GM23338 (cell line): ENCODE measurements around the gene REG4.

Source experiments
- CREB1 ChIP-seq: fragments of 250-450 bp; sonication (Bioruptor Pico); IDR thresholded peaks from 2 replicates; pipeline ENCODE4 v1.5.0; 2020; ENCODE audit warnings: low read depth, mild to moderate bottlenecking, moderate library complexity
- CTCF ChIP-seq, 2 experiments: fragments of 200-600 bp in 1 of 2; sonication (generic) in 1 of 2; conservative IDR thresholded peaks; 2 replicates each; pipeline versions ENCODE4 v1.5.1 to v1.6.1; 2016 to 2017; ENCODE audit warnings: antibody characterized with exemption in 2 of 2, low read depth in 2 of 2, mild to moderate bottlenecking in 2 of 2, moderate library complexity in 1 of 2
- EZH2 ChIP-seq: fragments of 200-600 bp; sonication (generic); IDR thresholded peaks from one replicate; pipeline ENCODE4 v1.8.0; 2017; ENCODE audit warnings: antibody characterized with exemption, mild to moderate bottlenecking, low read depth; ENCODE audit not compliant: unreplicated experiment
- EZH2phosphoT487 ChIP-seq: fragments of 200-600 bp; sonication (generic); IDR thresholded peaks from one replicate; pipeline ENCODE4 v1.8.1; 2018; ENCODE audit warnings: antibody characterized with exemption; ENCODE audit not compliant: unreplicated experiment
- JUNB ChIP-seq: IDR thresholded peaks from one replicate; pipeline ENCODE4 v1.6.1; 2016; ENCODE audit warnings: antibody characterized with exemption; ENCODE audit not compliant: unreplicated experiment
- POLR2AphosphoS5 ChIP-seq: IDR thresholded peaks from 2 replicates; pipeline ENCODE4 v1.6.1; 2016; ENCODE audit warnings: antibody characterized with exemption, low read depth
- STAT1 ChIP-seq: IDR thresholded peaks from one replicate; pipeline ENCODE4 v1.6.1; 2016; ENCODE audit warnings: antibody characterized with exemption; ENCODE audit not compliant: unreplicated experiment
- ZNF114 ChIP-seq: fragments of 250-450 bp; sonication (Bioruptor Pico); IDR thresholded peaks from 2 replicates; pipeline ENCODE4 v1.5.0; 2020; ENCODE audit warnings: mild to moderate bottlenecking, moderate library complexity
- ZNF331 ChIP-seq: fragments of 250-450 bp; sonication (Bioruptor Pico); IDR thresholded peaks from 2 replicates; pipeline ENCODE4 v1.5.0; 2020; ENCODE audit warnings: low read depth, mild to moderate bottlenecking, moderate library complexity
- ZNF462 ChIP-seq: fragments of 250-450 bp; sonication (Bioruptor Pico); IDR thresholded peaks from 2 replicates; pipeline ENCODE4 v1.5.0; 2020; ENCODE audit warnings: mild to moderate bottlenecking, moderate library complexity
- TF ChIP-seq, protein P1 (sequence below): IDR thresholded peaks from one replicate; pipeline ENCODE4 v1.6.1; 2018; ENCODE audit warnings: antibody characterized with exemption; ENCODE audit not compliant: unreplicated experiment
- TF ChIP-seq, protein P2 (sequence below): IDR thresholded peaks from 2 replicates; pipeline ENCODE4 v1.6.1; 2016; ENCODE audit warnings: antibody characterized with exemption

- TF ChIP-seq, protein P1, sequence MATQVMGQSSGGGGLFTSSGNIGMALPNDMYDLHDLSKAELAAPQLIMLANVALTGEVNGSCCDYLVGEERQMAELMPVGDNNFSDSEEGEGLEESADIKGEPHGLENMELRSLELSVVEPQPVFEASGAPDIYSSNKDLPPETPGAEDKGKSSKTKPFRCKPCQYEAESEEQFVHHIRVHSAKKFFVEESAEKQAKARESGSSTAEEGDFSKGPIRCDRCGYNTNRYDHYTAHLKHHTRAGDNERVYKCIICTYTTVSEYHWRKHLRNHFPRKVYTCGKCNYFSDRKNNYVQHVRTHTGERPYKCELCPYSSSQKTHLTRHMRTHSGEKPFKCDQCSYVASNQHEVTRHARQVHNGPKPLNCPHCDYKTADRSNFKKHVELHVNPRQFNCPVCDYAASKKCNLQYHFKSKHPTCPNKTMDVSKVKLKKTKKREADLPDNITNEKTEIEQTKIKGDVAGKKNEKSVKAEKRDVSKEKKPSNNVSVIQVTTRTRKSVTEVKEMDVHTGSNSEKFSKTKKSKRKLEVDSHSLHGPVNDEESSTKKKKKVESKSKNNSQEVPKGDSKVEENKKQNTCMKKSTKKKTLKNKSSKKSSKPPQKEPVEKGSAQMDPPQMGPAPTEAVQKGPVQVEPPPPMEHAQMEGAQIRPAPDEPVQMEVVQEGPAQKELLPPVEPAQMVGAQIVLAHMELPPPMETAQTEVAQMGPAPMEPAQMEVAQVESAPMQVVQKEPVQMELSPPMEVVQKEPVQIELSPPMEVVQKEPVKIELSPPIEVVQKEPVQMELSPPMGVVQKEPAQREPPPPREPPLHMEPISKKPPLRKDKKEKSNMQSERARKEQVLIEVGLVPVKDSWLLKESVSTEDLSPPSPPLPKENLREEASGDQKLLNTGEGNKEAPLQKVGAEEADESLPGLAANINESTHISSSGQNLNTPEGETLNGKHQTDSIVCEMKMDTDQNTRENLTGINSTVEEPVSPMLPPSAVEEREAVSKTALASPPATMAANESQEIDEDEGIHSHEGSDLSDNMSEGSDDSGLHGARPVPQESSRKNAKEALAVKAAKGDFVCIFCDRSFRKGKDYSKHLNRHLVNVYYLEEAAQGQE: no peak
- TF ChIP-seq CTCF (conservative IDR thresholded peaks at IDR 0.05; ENCODE audit: low read depth in 2 of 2) (no peak), EZH2 (no peak), EZH2phosphoT487 (no peak), POLR2AphosphoS5 (no peak), CREB1 (no peak), ZNF331 (CRISPR knock-in tag) (no peak), ZNF462 (CRISPR knock-in tag) (no peak), JUNB (no peak), STAT1 (no peak), ZNF114 (CRISPR knock-in tag) (no peak)
- TF ChIP-seq, protein P2, sequence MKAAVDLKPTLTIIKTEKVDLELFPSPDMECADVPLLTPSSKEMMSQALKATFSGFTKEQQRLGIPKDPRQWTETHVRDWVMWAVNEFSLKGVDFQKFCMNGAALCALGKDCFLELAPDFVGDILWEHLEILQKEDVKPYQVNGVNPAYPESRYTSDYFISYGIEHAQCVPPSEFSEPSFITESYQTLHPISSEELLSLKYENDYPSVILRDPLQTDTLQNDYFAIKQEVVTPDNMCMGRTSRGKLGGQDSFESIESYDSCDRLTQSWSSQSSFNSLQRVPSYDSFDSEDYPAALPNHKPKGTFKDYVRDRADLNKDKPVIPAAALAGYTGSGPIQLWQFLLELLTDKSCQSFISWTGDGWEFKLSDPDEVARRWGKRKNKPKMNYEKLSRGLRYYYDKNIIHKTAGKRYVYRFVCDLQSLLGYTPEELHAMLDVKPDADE: no peak
Measured at GRCh38 chr1:119858126-119858525, 46.9 kb upstream of the REG4 start.
